HG02642 (cell line): ENCODE measurements around the gene NAT9.

Source experiments
- ATAC-seq: cut with Tn5 transposase; IDR thresholded peaks from one replicate; pipeline ENCODE4 v1.9.1; 2021; ENCODE audit warnings: mild to moderate bottlenecking; ENCODE audit not compliant: unreplicated experiment, poor library complexity

Gene NAT9

GRCh38 chr17:74748529-74749278, 27.4 kb downstream of the NAT9 start, which contains the start of gene NHERF1:
TSS of gene NHERF1 (plus strand) at chr17:74748628. CDS start at chr17:74748847, 219 bp downstream.
- ATAC-seq, result peak; percentile 89

GRCh38 chr17:74748279-74748528, 27.9 kb downstream of the NAT9 start:
- no peak for ATAC-seq

- ATAC-seq, result no peak
These were observed 29.2 kb downstream of the NAT9 start for GRCh38 chr17:74746922-74747321.

GRCh38 chr17:74746376-74746775, 29.8 kb downstream of the NAT9 start:
- no peak for ATAC-seq

- no peak for ATAC-seq
These were observed 30.5 kb downstream of the NAT9 start for GRCh38 chr17:74745548-74746177.

GRCh38 chr17:74744714-74745547, 31.2 kb downstream of the NAT9 start:
- no peak for ATAC-seq

- no peak for ATAC-seq
These were observed 31.8 kb downstream of the NAT9 start for GRCh38 chr17:74744349-74744713.

GRCh38 chr17:74743755-74744154, 32.4 kb downstream of the NAT9 start:
- no peak for ATAC-seq

- ATAC-seq, result no peak
These were observed 33.1 kb downstream of the NAT9 start for GRCh38 chr17:74742978-74743545.

GRCh38 chr17:74742153-74742515, 34.0 kb downstream of the NAT9 start:
- ATAC-seq, result peak; percentile 43

GRCh38 chr17:74740641-74741387, 35.3 kb downstream of the NAT9 start:
- no peak for ATAC-seq

GRCh38 chr17:74740173-74740572, 36.0 kb downstream of the NAT9 start:
- ATAC-seq, result no peak

GRCh38 chr17:74739227-74739831, 36.8 kb downstream of the NAT9 start:
- ATAC-seq, result no peak

- peak; percentile 44 for ATAC-seq
These were observed 37.8 kb downstream of the NAT9 start for GRCh38 chr17:74738051-74738996.

- no peak for ATAC-seq
These were observed 38.7 kb downstream of the NAT9 start for GRCh38 chr17:74737299-74738050.

- no peak for ATAC-seq
These were observed 39.4 kb downstream of the NAT9 start, which contains the start of gene RAB37 for GRCh38 chr17:74736513-74737298. TSS of gene RAB37 (plus strand) at chr17:74737256. CDS start at chr17:74737273, 17 bp downstream.

GRCh38 chr17:74734256-74734655, 41.9 kb downstream of the NAT9 start:
- ATAC-seq, result no peak
